Measurements from ENCODE around the gene CFAP410. TPM values are rescaled to one million over a fixed set of nuclear protein-coding genes. Genes with fewer than 3 reads are reported as not detected.

Gene CFAP410
- total and polyA plus RNA-seq, 2 of the 8 experiments (the other 6 are each of a cell fraction or from before 2014, with no cell fraction given): 10.6 to 12.0 TPM

GRCh38 chr21:44350773-44351481 is 11.7 kb upstream of the CFAP410 start (continued):
- TF ChIP-seq POLR2AphosphoS5 (IDR thresholded peaks at IDR 0.05; ENCODE audit: low read depth, low read length): no peak

All from H1 (cell line).